ENCODE data around the gene CCDC192.

GRCh38 chr5:127944125-127944524, 240.9 kb downstream of the CCDC192 start:
- TF ChIP-seq, protein P1, sequence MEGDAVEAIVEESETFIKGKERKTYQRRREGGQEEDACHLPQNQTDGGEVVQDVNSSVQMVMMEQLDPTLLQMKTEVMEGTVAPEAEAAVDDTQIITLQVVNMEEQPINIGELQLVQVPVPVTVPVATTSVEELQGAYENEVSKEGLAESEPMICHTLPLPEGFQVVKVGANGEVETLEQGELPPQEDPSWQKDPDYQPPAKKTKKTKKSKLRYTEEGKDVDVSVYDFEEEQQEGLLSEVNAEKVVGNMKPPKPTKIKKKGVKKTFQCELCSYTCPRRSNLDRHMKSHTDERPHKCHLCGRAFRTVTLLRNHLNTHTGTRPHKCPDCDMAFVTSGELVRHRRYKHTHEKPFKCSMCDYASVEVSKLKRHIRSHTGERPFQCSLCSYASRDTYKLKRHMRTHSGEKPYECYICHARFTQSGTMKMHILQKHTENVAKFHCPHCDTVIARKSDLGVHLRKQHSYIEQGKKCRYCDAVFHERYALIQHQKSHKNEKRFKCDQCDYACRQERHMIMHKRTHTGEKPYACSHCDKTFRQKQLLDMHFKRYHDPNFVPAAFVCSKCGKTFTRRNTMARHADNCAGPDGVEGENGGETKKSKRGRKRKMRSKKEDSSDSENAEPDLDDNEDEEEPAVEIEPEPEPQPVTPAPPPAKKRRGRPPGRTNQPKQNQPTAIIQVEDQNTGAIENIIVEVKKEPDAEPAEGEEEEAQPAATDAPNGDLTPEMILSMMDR (conservative IDR thresholded peaks at IDR 0.05; ENCODE audit: low read length) = no peak
- TF ChIP-seq EZH2phosphoT487 (IDR thresholded peaks at IDR 0.05; ENCODE audit: borderline replicate concordance) = no peak

All from Loucy (cell line).